Kidney capillary endothelial cell (primary cell): Measurements from ENCODE around the gene RAD18.

ENCODE experiments used
- DNase-seq: peaks from one replicate; pipeline ENCODE4 v3.0.0-alpha.2; 2018; ENCODE audit warnings: low spot score

The RAD18 gene

GRCh38 chr3:8964436-8965370 is 1.4 kb upstream of the RAD18 start:
- DNase-seq: peak; percentile 36

GRCh38 chr3:8962226-8962861 is 928 bp downstream of the RAD18 start:
- DNase-seq: no peak

DNA sequence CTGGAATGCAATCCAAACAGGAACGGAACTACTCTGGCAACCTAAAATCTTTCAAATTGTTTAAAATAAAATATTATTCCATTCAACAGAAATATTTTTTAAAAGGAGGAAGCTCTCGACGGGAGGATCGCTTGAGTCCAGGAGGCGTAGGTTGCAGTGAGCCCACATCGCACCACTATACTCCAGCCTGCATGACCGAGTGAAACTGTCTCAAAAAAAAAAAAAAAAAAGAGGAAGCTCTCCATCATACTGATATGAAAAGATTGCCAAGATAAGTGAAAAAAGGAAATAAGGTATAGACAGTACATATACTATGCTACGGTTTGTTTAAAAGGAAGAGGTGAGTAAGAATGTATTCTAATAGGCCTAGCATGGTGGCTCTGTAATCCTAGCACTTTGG is 3.6 kb downstream of the RAD18 start:
- DNase-seq: no peak

- DNase-seq: no peak
Measured at GRCh38 chr3:8954938-8955763, 8.1 kb downstream of the RAD18 start.

DNA sequence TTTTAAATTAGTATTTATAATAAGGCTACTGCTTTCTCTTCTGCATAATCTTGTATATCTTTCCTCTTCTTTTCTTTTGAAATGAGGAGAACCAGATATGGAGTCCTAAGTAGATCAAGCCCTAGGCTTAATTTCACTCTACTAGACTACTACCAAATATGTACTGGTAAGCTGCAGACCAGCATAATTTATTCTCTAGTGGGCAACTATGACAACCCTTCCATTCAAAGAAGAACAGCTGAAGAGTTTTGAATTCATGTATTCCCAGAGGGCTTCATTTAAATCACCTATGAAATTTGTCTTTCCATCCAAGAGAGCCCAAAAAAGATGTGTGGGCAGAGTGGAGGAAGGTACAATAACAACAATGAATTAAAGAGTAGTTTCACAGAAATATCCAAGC is 10.0 kb downstream of the RAD18 start:
- no peak for DNase-seq

DNA sequence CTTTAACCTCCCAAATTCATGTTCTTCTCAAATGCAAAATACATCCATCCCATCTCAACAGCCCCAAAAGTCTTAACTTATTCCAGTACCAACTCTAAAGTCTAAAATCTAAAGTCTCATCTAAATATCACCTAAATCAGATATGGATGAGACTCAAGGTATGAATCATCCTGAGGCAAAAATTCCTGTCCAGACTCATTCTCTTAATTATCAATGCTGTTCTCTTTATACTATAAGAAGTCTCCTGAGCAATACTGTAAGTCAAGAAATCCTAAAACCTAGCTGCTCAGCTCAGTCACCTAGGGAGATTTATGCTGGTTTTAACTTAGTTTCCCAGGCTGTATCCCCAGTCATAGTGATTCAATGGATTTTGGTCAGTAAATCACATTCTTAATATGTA is 11.1 kb downstream of the RAD18 start:
- DNase-seq: no peak

- DNase-seq: no peak
Measured at GRCh38 chr3:8945890-8946600, 17.2 kb downstream of the RAD18 start.

GRCh38 chr3:8942746-8943488 is 20.4 kb downstream of the RAD18 start:
- no peak for DNase-seq

GRCh38 chr3:8942115-8942514 is 21.2 kb downstream of the RAD18 start:
- no peak for DNase-seq

GRCh38 chr3:8938021-8938420 is 25.3 kb downstream of the RAD18 start:
- DNase-seq: peak; percentile 37

GRCh38 chr3:8937064-8938020 is 25.9 kb downstream of the RAD18 start:
- DNase-seq: peak; percentile 72

GRCh38 chr3:8932507-8932906 is 30.8 kb downstream of the RAD18 start:
- no peak for DNase-seq

- no peak for DNase-seq
Measured at GRCh38 chr3:8931342-8931741, 31.9 kb downstream of the RAD18 start.

GRCh38 chr3:8929860-8930259 is 33.4 kb downstream of the RAD18 start:
- DNase-seq: no peak

DNA sequence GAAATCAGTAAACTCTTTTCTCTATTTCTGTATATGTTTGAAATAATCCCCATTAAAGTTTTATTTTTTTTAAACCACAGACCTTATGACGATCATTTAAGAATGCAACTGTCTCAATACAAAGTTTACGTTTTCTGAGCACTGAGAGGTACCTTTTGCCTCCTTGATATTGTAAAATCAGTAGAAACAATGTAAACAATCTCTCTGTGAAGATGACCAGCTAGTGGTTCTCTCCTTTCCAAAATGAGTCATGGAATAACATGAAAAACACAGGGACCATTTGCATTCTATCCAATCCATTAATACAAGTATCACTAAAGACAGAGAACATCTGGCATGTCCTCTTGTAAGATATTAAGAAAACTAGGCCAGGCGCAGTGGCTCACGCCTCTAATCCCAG is 48.8 kb downstream of the RAD18 start:
- no peak for DNase-seq

GRCh38 chr3:8911781-8912180 is 51.5 kb downstream of the RAD18 start:
- DNase-seq: no peak

DNA sequence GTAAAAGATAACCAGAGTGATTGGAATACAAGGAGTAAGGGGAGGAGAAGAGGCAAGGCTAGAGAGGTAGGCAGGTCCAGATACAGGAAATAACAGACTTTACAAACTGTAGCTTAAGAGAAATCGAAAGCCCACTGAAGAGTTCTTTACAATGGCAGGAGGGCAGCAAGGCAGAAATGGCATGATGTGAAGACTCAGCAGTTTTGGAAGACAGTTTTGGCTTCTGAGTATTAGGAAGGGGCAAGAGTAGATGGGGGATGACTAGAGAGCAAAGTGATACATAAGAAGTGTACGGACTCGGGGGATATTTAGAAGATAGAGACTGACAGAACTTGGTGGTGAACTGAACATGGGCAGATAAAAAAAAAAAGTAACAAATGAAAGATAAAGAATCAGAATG is 54.1 kb downstream of the RAD18 start:
- DNase-seq: no peak

DNA sequence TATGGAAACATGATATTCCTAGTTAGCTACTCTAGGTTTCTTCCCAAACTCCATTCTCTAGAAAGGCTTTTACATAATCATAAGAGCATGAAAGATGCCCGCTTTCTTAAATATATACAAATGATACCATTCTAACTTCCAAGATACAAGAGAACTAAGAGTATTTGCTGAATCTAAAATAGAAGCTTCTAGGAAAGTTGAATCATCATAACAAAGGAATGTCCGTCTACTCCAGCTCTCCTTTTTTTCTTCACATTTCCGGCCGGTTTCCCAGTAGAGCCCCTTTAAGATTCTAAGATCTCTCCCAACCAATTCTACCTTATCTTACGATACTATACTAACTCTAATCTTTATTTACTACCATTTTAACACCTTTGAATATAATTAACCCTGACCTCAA is 60.1 kb downstream of the RAD18 start:
- DNase-seq: no peak

- DNase-seq: no peak
Measured at GRCh38 chr3:8900869-8901268, 62.4 kb downstream of the RAD18 start.

- DNase-seq: no peak
Measured at GRCh38 chr3:8899876-8900460, 63.3 kb downstream of the RAD18 start.
